ENCODE data around the gene ANKFY1.

The ANKFY1 gene

DNA sequence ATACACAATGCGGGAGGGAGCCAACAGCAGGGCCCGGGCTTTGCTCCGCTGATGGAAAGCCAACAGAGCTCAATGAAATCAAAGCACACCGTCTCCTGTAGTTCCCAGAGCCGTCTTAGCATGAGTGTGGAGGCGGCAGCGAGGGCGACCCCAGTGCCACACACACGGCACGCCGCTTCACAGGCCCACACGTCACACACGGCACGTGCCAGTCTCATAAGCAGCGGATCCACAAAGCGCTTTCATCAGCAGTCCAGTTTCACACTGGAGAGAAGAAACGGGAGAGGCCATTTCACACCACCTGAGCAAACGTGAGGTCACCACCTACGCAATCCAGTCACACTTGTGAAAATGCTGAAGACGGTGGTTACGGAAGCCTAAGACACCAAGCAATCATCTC, 86.0 kb downstream of the ANKFY1 start:
- DNase-seq (ENCODE audit: low spot score): no peak

DNA sequence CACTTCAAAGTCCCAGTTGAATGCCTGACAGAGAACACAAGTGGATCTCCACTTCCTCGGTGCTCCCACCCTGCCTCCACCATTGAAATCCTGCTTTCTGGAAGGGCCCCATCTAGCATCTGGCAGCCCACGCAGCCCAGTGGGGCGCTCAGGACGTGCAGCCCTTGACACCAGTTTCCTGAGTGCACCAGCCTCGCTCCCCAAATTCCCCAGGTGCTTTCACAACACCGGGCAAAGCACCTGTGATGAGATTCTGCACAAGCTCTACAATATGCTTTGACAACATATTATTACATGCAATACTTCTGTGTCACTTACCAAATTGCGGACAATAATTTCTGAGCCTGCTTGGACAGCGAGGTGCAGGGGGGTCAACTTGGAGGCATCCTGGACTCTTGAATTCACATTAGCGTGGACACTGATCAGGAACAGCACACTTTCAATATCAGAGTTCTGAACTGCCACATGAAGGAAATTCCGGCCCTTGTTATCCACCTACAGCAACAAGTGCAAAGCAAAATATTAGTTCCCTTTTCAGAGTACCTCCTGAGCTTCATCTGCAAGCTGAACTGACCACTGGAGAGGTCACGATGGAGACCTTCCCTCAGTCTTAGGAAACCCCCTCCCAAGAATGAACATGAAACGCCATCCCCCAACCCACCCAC, 86.8 kb downstream of the ANKFY1 start:
- no peak for DNase-seq (ENCODE audit: low spot score)

DNA sequence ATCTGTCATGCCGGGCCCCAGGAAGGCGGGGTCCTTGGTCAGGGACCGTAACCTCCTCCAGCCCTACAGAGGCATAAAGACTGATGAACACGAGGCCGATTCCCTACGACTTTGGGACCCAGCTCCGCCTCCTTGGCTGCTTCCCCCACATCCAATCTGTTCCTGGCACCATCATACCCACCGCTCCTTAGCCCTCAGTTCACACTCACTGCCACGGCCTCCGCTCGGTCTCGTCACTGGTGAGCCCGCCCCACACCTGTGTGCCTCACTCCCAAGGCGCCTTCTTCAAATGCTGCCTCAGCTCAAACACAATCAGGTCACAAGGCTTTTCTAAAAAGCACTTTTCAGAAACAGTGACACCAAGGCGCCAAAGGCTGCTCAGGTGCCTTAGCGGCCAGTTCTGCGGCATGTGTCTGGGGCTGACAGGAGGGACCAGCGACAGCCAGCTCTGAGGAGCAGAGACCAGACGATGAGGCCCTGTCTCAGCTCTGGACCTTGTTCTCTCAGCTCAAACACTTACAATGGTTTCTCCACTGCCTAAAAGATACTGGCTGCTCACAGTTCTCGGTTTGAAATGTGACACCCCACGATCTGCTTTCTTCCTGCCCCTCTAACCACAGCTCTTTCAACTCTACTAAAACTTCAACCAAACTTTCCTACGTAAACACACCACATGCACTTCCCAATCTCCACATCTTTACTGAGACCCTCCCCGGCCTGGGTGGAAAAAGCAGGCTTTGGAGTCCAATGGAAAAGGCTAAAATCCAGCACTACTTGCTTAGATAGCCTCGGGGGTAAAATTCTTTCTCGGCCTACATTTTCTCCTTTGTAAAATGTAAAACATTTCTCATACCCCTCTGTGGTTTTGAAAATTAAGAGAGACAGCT, 87.6 kb downstream of the ANKFY1 start:
- no peak for DNase-seq (ENCODE audit: low spot score)

DNA sequence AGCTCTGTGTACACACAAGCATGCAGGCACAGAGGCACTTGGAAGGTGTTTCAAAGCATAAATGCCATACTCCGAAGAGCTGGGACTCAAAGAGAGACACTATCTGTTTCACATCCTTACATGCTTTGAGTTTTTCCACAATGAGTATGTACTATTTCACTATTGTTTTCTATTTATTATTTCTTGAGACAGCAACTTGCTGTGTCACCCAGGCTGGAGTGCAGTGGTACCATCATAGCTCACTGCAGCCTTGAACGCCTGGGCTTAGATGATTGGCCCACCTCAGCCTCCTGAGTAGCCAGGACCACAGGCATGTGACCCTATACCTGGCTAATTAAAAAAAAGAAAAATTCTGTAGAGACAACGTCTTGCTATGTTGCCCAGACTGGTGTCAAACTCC, 89.2 kb downstream of the ANKFY1 start:
- no peak for DNase-seq (ENCODE audit: low spot score)

DNA sequence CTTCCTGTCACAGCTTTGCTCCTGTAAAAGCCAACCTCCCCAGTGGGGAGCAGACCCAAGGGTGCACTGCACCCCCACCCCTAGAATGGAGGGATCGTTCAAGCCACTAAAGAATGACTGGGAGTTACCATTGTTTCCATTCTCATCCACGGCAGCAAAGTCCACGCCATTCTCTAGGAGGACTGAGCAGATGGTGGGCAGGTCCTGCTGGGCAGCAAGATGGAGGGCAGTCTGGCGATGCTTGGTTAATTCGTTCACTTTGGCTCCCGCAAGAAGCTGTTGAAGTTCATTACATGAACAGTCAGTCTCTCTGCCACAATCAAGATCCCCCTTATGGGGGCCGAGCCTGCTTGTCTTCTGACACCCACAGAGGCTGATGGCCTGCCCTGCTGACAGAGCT, 90.0 kb downstream of the ANKFY1 start:
- DNase-seq (ENCODE audit: low spot score): no peak

DNA sequence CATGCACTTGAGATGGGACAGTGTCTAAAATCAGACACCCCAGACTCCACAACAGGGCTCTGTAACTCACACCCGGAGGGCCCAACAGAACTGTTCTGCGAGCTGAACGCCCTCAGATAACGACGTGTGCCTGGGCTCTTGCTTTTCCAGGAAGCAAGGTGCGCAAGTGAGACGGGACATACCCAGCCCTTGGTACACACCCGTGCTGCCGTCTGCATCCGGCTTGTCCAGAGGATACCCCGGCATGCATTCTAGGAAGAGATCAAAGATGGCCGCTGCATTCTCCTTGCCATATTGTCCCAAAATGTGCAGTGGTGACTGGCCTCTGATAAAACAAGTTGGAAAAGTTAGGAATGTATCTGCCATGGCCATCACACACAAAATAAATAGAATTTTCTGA, 91.4 kb downstream of the ANKFY1 start:
- no peak for DNase-seq (ENCODE audit: low spot score)

DNA sequence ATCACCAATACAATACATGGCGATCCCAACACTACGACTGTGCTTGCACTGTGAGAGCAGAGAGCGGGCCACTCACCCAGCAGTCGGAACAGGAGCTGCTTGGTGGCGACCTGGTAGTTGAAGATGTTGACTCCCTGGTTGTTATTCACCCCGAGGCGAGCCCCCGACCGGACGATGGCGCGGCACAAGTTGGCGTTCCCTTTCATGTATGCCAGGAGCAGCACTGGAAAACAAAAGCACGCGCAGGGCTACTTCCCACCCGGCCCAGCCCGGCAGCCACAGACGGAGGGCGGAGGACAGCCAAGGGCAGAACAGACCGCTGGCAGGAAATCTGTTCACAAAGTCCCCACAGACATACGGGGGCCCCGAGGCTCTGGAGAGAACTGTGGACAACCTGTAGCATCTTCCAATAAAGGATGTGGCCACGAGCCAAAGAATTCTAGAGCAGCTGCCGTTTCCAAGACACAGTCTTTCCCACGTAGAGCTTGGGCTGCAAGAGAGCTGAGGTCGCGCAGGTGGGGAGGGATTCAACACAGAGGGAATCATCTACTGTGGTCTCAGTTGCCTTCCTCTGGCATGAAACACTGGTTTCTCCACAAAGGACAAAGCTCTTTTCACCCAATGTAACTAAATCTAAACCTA, 93.0 kb downstream of the ANKFY1 start:
- DNase-seq (ENCODE audit: low spot score): no peak

DNA sequence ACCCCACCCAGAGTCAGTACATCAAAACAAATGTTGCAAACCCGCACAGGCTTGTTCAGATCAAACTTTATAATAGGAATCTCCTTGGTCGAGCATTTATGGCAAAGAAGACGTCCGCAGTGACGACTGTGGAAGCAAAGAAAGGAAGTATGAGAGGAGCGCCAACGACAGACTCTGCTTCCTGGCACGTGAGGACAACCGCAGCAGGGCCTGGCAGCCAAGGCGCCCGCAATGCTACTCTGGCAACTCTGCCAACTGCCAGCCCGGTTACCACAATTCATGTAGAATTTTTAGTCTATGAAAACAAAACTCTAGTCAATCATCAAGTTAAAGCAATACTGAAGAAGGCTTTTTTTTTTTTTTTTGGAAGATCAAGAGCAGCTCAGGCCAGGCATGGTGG, 96.0 kb downstream of the ANKFY1 start:
- DNase-seq (ENCODE audit: low spot score): no peak

DNA sequence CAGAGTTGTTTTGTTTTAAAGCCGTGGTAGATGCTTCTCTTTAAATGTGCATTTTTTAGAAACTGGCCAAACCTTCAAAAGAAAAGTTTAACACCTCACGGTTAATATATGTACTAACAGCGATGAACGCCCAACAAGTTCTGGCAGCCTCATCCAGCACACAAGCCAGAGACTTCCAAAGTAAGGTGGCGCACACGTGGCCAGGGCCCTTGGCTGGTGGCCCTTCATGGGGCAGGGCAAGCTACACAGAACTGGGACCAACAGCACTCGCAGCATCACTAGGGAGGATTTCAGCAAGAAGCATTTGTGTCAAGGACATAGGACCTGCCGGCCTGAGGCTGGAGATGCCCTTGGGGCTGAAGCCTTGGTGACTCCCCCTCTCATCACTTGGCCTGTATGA, 97.4 kb downstream of the ANKFY1 start:
- no peak for DNase-seq (ENCODE audit: low spot score)

DNA sequence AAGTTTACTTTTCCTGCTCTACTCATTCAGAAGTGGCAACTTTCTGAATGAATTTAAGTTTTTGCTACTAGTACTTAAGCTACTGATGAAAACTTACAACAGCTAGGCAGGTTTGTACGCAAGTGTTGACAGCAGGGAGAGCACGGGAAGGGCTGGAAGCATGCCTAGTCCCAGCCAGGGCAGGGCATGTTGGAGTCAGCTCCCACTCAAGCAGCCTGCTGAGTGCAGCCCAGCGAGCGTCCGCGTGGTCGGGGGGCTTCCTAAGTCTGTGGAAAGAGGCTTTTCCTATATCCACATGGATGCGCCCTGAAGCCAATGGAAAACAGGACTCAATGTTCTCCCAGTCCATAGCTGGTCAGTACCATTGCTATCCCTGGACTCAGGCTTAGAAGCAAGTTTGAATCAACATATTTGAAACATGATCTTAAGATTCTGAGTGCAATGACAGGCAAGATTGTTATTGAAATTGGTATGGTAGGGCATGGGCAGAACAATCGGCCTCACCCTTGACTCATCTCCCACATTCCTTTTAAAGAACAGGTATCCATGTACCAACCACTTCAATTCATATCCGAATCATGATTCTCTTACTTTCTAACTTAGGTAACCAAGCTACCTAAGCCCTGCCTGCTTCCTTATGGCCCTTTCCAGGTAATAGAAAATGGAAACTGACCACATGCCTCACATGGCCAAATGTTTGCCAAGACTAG, 98.3 kb downstream of the ANKFY1 start:
- DNase-seq (ENCODE audit: low spot score): no peak

DNA sequence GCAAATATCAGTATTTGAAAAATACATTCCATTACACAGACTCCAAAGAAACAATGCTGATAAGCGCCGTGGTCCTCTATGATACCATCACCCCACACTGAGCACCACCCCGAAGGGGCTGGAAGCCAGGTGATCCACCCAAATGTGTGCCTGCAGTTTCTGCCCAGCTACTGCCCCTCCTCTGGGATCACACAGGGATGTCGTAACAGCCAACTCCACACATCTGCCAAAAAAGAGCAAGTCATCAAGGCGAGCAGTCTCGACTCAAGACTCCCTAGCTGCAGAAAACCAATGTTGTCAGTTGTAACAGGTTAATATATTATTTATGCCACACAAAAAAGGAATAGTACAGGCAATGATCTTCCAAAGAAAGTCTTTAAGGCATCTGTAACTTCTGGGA, 99.8 kb downstream of the ANKFY1 start:
- no peak for DNase-seq (ENCODE audit: low spot score)

DNA sequence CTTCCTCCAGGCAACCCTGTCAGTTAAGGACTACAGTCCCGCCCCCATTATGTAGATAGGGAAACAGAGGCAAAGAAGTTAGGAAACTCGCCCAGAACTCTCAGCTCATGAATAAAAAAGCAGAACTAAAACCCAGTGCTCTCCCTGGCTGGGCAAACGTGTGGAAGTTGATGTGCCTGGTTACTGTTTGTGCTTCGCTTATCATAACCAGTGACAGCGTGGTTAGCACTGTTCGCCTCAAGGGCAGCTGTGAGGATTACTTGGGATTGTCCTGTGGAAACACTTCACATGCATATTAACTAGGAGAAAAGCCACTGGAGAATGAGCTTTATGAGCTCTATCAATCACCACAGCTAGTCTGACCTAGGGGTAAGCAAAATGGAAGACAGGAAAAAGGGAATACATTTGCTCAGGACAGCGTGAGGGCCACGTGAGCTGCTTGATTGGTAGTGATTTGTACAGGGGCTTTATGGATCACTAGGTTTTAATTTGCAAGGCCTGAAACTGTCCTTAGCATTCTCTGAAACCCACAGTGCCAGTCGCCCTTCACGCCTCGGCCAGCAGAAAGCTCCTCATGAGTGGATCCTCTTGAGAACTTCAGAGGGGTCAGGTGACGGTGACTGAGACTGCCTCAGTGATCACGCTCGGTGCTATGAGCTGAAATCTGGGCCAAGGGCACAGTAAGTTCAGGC, 100.9 kb downstream of the ANKFY1 start:
- no peak for DNase-seq (ENCODE audit: low spot score)

DNA sequence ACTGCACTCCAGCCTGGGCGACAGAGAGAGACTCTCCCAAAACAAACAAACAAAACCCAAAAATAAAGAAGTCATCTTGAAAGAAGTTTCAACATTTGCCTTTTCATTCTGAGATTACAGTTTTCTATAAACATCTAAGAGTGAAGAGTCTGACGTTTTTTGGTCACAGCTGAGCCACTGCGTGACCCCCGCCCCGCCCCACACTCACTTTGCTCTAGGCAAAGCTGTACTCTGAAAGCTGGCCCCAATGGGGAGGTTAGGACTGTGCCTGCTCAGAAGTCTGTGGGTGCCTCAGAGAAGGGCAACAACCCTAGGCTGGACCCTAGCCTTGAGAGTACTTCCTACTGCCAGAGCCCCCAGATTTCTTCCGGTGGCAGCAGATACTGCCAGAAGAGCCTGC, 101.5 kb downstream of the ANKFY1 start:
- DNase-seq (ENCODE audit: low spot score): no peak

DNA sequence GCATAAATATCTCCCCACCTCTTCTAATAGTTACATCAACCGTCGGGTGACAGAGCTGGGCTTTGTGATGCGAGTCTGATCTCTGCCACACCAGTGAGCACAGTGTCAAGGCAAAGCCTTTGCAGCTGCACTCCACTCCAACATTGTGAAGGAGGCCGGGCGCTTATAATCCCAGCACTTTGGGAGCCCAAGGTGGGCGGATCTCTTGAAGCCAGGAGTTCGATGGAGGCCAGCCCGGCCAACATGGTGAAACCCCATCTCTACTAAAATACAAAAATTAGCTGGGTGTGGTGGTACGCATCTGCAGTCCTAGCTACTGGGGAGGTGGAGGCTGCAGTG, 101.8 kb downstream of the ANKFY1 start:
- DNase-seq (ENCODE audit: low spot score): no peak

DNA sequence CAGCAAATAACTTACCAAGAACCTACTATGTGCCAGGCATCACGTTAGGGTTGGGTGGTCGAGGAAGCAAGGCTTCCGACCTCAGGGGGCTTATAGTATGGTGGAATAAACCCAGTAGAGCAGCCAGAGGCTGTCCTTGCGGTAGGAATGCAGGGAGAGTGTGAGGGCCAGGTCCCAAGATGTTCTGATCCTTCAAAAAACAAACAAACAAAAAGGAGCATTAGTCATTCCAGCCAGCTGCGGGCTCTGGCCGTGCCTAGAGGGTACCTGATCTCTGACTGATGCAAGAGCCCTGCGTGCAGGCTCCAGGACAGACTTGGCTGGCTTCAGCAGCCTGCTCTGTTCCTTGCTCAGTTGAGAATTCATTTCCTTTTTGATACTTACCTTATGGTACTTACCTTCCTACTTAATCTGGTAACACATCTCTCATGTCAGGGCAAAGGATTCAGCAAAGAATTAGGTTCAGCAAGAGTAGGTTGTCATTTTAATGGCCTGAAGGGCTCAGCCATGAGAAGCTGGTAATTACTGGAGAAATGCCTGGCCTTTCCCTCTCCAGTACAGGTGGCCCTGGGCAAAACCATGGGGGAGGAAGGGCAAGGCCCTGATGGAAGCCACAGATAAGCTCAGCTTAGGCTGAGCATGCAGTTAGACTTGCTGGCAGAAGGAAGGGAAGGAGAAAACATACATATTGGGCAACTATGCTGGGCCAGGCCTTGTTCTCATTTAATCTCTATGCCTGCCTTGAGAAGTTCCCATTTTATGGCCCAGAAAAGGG, 102.4 kb downstream of the ANKFY1 start:
- DNase-seq (ENCODE audit: low spot score): peak; percentile 23

DNA sequence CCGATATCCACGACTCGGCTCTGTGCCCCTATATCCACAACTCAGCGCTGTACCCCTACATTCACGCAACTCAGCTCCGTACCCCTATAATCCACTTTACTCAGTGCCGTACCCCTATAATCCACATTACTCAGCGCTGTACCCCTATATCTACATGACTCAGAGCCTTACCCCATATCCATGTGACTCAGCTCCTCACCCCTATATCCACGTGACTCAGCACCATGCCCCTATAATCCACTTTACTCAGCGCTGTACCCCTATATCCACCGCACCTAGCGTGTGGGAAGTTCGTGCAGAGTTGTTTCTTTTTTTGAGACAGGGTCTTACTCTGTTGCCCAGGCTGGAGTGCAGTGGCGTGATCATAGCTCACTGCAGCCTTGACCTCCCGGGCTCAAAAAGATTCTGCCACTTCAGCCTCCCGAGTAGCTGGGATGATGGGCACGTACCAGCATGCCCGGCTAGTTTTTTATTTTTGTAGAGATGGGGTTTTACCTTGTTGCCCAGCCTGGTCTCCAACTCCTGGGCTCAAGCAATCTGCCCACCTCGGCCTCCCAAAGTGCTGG, 103.4 kb downstream of the ANKFY1 start:
- DNase-seq (ENCODE audit: low spot score): no peak

DNA sequence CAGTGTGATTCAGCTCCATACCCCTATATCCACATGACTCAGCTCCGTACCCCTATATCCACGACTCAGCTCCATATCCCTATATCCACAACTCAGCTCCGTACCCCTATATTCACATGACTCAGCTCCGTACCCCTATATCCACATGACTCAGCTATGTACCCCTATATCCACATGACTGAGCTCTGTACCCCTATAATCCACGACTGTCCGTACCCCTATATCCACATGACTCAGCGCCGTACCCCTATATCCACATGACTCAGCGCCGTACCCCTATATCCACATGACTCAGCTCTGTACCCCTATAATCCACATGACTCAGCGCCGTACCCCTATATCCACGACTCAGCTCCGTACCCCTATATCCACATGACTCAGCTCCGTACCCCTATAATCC, 104.0 kb downstream of the ANKFY1 start:
- no peak for DNase-seq (ENCODE audit: low spot score)

DNA sequence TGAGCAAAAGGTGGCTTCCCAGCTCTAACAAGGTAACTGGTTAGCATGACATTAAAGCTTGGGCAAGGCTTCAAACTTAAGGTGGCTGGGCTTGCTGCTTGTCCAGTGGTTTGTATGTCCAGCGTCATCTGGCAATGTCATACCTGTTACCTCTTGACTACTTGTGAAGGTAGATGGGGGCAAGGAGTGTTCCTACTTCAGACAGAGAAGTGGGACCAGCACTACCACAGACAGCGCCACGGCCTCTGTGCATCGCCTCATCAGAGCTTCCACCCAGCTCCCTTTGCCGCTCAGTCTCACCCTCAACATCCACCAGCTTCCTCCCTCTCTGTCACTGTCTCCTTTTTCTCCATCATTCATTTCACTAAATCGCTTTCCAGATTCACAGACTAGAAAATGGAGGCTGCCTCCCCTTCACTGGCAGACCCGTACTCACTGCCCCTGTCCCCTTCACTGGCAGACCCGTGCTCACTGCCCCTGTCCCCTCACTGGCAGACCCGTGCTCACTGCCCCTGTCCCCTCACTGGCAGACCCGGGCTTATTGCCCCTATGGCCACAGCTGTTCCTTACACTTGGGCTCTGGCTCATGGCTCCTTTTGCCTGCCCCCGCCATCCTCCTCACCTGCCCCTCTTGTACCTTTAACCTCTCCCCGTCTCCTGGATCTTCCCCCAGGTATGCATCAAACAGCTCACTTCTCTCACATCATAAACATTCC, 106.0 kb downstream of the ANKFY1 start:
- DNase-seq (ENCODE audit: low spot score): no peak

DNA sequence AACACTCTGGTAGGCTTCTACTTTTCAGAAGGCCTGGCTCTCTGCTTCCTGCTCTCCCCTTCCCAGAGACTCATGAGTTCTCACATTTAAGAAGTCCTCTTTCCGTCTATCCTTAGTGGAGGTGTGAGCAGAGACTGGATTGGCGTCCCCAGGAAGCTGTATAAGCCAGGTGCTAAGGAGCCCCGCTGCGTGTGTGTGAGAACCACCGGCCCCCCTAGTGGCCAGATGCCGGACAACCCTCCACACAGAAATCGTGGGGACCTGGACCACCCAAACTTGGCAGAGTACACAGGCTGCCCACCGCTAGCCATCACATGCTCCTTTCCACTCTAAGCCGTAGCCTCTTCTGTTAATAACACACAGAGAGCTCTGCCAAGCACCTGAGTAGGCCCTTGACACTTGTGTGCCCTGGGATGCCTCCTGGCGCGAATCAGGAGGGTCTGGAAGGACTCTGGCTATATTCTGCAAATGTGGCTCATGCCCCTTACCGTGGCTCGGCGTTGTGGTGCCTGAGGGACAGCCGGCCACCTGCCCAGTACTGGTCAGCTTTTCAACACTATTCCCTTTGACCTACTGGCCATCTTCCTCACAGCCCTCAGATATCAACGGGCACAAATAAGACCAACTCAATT, 106.9 kb downstream of the ANKFY1 start:
- DNase-seq (ENCODE audit: low spot score): no peak
